GM12875 (cell line): ENCODE results near the gene GSTA2.
"Not testable (repeated sequence)": the region's sequence is repeated elsewhere in the genome, so short reads cannot be mapped to it uniquely, and the experiment has no call there.

Experiments used
- H3K4me3 ChIP-seq: one replicate; pipeline ENCODE4 v1.5.1; 2011; ENCODE audit warnings: low read depth, low read length, control low read depth
- TF ChIP-seq, protein P1 (sequence below): IDR thresholded peaks from 2 replicates; pipeline ENCODE4 v1.5.1; 2011; ENCODE audit warnings: low read depth, mild to moderate bottlenecking, control low read depth, inconsistent platforms, low read length, moderate library complexity, borderline replicate concordance; ENCODE audit not compliant: insufficient read depth

GSTA2 gene

DNA sequence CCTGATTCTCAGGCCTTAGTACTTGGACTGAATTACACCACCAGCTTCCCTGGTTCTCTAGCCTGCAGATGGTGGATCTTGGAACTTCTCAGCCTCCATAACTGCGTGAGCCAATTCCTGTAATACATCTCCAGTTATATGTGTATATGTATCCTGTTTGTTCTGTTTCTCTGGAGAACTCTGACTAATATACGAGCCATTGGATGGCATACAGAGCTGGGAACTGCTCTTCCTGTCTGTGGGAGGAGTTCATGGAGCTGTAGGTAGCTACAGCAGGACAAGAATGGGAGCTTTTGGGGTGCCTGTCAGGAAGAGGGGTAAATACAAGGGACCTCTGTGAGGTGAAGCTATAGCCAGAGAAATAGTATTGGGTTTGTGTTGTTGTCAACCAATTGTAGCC, 51.1 kb downstream of the GSTA2 start:
- TF ChIP-seq, protein P1, sequence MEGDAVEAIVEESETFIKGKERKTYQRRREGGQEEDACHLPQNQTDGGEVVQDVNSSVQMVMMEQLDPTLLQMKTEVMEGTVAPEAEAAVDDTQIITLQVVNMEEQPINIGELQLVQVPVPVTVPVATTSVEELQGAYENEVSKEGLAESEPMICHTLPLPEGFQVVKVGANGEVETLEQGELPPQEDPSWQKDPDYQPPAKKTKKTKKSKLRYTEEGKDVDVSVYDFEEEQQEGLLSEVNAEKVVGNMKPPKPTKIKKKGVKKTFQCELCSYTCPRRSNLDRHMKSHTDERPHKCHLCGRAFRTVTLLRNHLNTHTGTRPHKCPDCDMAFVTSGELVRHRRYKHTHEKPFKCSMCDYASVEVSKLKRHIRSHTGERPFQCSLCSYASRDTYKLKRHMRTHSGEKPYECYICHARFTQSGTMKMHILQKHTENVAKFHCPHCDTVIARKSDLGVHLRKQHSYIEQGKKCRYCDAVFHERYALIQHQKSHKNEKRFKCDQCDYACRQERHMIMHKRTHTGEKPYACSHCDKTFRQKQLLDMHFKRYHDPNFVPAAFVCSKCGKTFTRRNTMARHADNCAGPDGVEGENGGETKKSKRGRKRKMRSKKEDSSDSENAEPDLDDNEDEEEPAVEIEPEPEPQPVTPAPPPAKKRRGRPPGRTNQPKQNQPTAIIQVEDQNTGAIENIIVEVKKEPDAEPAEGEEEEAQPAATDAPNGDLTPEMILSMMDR, result no peak
- H3K4me3 ChIP-seq, result no peak overlapping the region

DNA sequence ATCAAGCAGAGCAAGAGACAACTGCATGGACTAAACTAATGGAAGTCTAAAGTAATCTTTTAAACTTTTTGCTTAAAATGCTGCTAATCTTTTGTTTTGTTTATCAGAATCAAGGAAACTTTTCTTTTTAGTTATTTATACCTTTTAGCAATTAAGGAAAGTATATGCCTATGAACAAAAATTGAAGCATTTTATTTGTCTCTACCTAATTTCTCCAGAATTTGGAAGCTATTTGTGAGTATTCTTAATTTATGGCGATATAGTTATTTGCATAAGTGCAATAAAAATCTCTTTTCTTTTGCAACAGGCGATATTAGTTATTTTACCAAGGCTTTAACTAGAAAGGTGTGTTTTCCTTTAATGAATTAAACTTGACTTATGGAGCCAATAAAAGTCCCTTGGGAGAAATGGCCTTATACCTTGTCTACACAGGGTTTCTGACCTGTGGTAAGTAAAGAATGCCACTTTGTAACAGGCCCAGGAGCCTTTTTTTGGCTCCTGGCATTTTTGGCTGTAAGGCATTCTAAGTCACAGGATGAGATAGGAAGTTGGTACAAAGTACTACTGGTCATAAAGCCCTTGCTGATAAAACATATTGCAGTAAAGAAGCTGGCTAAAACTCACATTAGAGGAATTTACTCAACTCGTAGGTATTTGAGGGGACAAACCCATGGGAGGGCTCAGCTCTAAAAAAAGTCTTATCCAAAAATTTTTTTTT, 55.2 kb downstream of the GSTA2 start:
- no peak overlapping the region for H3K4me3 ChIP-seq
- TF ChIP-seq, protein P1, result no peak

DNA sequence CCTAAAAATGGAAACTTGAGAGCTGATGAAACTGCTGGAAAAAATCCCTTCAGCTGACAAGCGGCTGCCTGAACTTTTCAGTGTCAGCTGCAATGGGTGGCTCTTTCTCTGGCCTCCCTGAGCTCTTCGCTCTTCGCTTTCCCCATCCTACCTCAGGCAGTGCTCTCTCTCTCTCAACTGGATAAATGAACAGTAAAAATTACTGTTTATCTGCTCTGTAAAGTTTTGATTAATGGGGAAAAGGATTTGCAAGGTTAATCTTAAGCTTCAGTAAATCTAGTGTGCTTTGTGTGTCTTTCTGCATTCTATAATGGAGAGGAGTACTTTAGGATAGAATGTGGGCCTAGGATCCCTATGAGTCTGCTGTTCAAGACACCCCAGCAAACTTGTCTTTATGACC, 57.3 kb downstream of the GSTA2 start:
- TF ChIP-seq, protein P1, result no peak
- no peak overlapping the region for H3K4me3 ChIP-seq

DNA sequence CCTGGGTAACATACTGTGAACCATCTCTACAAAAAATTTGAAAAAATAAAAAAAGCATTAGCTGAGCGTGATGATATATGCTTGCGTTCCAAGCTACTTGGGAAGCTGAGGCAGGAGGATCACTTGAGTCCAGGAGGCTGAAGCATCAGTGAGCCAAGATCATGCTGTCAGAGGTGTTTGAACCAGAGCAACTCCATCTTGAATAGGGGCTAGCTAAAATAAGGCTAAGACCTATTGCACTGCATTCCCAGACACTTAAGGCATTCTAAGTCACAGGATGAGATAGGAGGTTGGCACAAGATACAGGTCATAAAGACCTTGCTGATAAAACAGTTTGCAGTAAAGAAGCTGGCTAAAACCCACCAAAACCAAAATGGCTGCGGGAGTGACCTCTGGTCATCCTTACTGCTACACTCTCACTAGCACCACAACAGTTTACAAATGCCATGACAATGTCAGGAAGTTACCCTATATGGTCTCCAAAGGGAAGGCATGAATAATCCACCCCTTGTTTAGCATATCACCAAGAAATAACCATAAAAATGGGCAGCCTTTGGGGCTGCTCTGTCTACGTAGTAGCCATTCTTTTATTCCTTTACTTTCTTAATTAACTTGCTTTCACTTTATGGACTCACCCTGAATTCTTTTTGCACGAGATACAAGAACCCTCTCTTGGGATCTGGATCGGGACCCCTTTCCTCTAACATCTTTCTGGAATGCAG, 58.3 kb downstream of the GSTA2 start:
- H3K4me3 ChIP-seq, result not testable (repeated sequence)

DNA sequence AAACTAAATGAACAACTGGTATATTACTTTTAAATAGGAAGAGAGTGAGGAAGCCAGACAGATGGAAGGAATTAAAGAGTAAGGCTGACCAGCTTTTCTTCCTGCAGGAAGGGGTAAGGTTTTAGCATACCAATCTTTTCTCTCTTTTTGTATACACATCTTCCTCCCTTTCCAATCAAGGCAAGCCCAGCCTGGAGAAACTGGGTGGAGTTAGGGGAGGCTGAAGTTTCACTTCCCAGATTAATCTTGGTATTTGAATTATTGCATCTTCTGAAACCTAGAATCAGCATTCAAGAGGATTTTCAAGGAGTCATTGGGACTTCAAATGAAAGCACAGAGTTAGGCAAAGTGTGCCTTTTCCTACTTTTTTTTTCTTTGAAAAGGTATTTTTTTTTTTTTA, 59.2 kb downstream of the GSTA2 start:
- no peak overlapping the region for H3K4me3 ChIP-seq
- TF ChIP-seq, protein P1, result no peak
